Tibial nerve (tissue), 4 donors: ENCODE data around the gene INSYN2A.

Experiments
- EP300 ChIP-seq, 2 donors: sonication (generic); formaldehyde crosslinking; IDR thresholded peaks; one replicate each; pipeline ENCODE4 v1.6.1; 2017; ENCODE audit warnings: antibody characterized with exemption in 2 of 2, mild to moderate bottlenecking in 1 of 2
- POLR2A ChIP-seq, 2 donors: fragments of 450-650 bp; IDR thresholded peaks; one replicate each; pipeline ENCODE4 v1.6.1; 2017; ENCODE audit warnings: antibody characterized with exemption in 2 of 2, mild to moderate bottlenecking in 2 of 2, moderate library complexity in 2 of 2
- TF ChIP-seq, protein P1 (sequence below), 5 experiments: fragments of 200-600 bp in 3 of 5; fragments of 450-650 bp in 2 of 5; sonication (generic) in 3 of 5; IDR thresholded peaks; one replicate each; pipeline ENCODE4 v1.5.1; 2016 to 2019; ENCODE audit warnings: antibody characterized with exemption in 5 of 5, mild to moderate bottlenecking in 3 of 5, moderate library complexity in 2 of 5

- TF ChIP-seq, protein P1, sequence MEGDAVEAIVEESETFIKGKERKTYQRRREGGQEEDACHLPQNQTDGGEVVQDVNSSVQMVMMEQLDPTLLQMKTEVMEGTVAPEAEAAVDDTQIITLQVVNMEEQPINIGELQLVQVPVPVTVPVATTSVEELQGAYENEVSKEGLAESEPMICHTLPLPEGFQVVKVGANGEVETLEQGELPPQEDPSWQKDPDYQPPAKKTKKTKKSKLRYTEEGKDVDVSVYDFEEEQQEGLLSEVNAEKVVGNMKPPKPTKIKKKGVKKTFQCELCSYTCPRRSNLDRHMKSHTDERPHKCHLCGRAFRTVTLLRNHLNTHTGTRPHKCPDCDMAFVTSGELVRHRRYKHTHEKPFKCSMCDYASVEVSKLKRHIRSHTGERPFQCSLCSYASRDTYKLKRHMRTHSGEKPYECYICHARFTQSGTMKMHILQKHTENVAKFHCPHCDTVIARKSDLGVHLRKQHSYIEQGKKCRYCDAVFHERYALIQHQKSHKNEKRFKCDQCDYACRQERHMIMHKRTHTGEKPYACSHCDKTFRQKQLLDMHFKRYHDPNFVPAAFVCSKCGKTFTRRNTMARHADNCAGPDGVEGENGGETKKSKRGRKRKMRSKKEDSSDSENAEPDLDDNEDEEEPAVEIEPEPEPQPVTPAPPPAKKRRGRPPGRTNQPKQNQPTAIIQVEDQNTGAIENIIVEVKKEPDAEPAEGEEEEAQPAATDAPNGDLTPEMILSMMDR (IDR thresholded peaks at IDR 0.05), result no peak
- TF ChIP-seq POLR2A (IDR thresholded peaks at IDR 0.05), result no peak
- no peak for TF ChIP-seq EP300 (IDR thresholded peaks at IDR 0.05)
Observed at GRCh38 chr10:127215866-127216265, 19.5 kb upstream of the INSYN2A start.
